Upper lobe of left lung (tissue), 6 donors: ENCODE results near the gene POLE. TPM values are rescaled to one million over a fixed set of nuclear protein-coding genes. Genes with fewer than 3 reads are reported as not detected.

ENCODE experiments used
- ATAC-seq, 2 donors: fragments of 200-7000 bp; cut with Tn5 transposase; one replicate each; pipeline ENCODE4 v1.9.1; 2022; ENCODE audit warnings: mild to moderate bottlenecking in 2 of 2, moderate library complexity in 2 of 2; ENCODE audit not compliant: low FRiP score in 2 of 2
- DNase-seq, 2 donors: peaks; one replicate each; pipeline ENCODE4 v3.0.0-alpha.2; 2019 to 2020
- H3K27ac ChIP-seq, 4 donors: fragments of 200-600 bp; sonication (generic); one replicate each; pipeline ENCODE4 v1.5.1; 2016 to 2019
- H3K27me3 ChIP-seq, 4 donors: fragments of 200-600 bp; sonication (generic); one replicate each; pipeline ENCODE4 v1.5.1; 2017 to 2019
- H3K36me3 ChIP-seq, 4 donors: fragments of 200-600 bp; sonication (generic); one replicate each; pipeline ENCODE4 v1.5.1; 2016 to 2019
- H3K4me1 ChIP-seq, 4 donors: fragments of 200-600 bp; sonication (generic); one replicate each; pipeline ENCODE4 v1.5.1; 2018 to 2019
- H3K4me3 ChIP-seq, 4 donors: fragments of 200-600 bp; sonication (generic); one replicate each; pipeline ENCODE4 v1.5.1; 2017 to 2019; ENCODE audit warnings: mild to moderate bottlenecking in 2 of 4, moderate library complexity in 1 of 4
- H3K9me3 ChIP-seq, 4 donors: fragments of 200-600 bp; sonication (generic); one replicate each; pipeline ENCODE4 v1.5.1; 2018 to 2019
- EP300 ChIP-seq, 4 donors: sonication (generic); formaldehyde crosslinking; IDR thresholded peaks; one replicate each; pipeline ENCODE4 v1.5.1; 2017; ENCODE audit warnings: antibody characterized with exemption in 4 of 4, control low read depth in 2 of 4
- POLR2A ChIP-seq, 4 donors: fragments of 450-650 bp; IDR thresholded peaks; one replicate each; pipeline ENCODE4 v1.5.1; 2016 to 2017; ENCODE audit warnings: antibody characterized with exemption in 4 of 4, mild to moderate bottlenecking in 2 of 4
- POLR2AphosphoS5 ChIP-seq, 2 donors: sonication (generic); formaldehyde crosslinking; IDR thresholded peaks; one replicate each; pipeline ENCODE4 v1.5.1; 2017; ENCODE audit warnings: antibody characterized with exemption in 2 of 2
- WGBS, 2 donors: methylation state at CpG; one replicate each; pipeline ENCODE4 v1.1.5; 2017 to 2018; 5-methylcytosine and 5-hydroxymethylcytosine counted together
- small RNA-seq, 4 donors: library from RNA; depleted of rRNA; stranded (forward); fragments of <200 nt; gene quantifications; one replicate each; pipeline ENCODE3, GENCODE V24; 2016
- total RNA-seq, 6 donors: library from RNA; depleted of rRNA in 4 of 6; stranded (reverse); fragments of >200 nt in 4 of 6; gene quantifications; one replicate each; pipeline versions ENCODE4 v1.1.0 to v1.2.1, GENCODE V29; 2016 to 2021
- TF ChIP-seq, protein P1 (sequence below), 6 experiments: fragments of 450-650 bp in 4 of 6; fragments of 200-600 bp in 2 of 6; sonication (generic) in 2 of 6; IDR thresholded peaks; one replicate each; pipeline ENCODE4 v1.5.1; 2016 to 2019; ENCODE audit warnings: antibody characterized with exemption in 6 of 6
- donor health status: DM: no; HTN: no; CAD: no; lungs with moderate emphysema.
- donor health status: DM: no; HTN: yes; CAD: no; lungs with severe emphysema.

POLE gene
- total RNA-seq, 6 donors from 2014 or later, result 16.6 to 228 (median 26.2) TPM

DNA sequence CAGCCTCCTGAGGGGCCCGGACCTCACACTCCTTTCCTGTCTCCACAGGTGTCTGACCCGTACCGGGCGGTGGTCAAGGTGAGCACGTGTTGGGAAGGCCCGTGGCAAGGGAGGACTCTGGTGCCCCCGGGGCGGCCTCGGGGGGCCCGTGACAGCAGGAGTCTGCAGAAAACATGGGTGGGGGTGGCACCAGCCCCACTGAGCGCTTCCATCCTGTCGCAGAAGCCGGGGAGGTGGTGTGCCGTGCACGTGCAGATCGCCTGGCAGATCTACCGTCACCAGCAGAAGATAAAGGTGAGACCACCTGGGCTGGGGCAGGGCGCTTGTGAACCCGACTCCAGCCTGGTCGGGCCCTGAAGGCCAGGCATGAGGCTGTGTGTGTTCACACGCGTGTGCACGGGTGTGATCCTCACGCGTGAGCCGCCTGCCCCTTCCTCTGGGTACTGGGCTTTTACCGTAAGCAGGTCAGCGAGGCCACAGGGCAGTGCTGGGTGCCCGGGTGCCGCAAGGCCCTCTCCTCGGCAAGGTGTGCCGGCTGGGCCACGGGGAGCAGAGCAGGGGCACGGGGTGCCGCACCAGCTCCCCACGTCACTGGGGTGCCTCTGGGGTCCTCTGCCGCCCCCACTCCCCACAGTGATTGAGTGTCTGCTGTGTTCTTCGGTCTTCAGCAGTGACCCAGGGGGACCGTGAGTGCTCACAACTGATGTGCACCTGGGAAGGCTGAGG lies 112.7 kb downstream of the POLE start:
- DNase-seq (peak in 1 of 2 donors; percentile 79), ATAC-seq (no peak)
- Histone ChIP-seq H3K27me3 (no peaks in the 10 kb centered on the region), H3K36me3 (peaks cover 6 to 67% (median 56%) of the 10 kb centered on the region in 4 donors), H3K9me3 (no peaks in the 10 kb centered on the region), H3K4me1 (peaks cover 0 to 11% (median 2%) of the 10 kb centered on the region in 4 donors), H3K27ac (no peak overlapping the region), H3K4me3 (no peak overlapping the region)
- 97% methylated on average over 24 to 39 of the region's 39 CpGs for WGBS, 2 donors
- TF ChIP-seq, protein P1, sequence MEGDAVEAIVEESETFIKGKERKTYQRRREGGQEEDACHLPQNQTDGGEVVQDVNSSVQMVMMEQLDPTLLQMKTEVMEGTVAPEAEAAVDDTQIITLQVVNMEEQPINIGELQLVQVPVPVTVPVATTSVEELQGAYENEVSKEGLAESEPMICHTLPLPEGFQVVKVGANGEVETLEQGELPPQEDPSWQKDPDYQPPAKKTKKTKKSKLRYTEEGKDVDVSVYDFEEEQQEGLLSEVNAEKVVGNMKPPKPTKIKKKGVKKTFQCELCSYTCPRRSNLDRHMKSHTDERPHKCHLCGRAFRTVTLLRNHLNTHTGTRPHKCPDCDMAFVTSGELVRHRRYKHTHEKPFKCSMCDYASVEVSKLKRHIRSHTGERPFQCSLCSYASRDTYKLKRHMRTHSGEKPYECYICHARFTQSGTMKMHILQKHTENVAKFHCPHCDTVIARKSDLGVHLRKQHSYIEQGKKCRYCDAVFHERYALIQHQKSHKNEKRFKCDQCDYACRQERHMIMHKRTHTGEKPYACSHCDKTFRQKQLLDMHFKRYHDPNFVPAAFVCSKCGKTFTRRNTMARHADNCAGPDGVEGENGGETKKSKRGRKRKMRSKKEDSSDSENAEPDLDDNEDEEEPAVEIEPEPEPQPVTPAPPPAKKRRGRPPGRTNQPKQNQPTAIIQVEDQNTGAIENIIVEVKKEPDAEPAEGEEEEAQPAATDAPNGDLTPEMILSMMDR (IDR thresholded peaks at IDR 0.05), result no peak
- TF ChIP-seq POLR2A (IDR thresholded peaks at IDR 0.05) (no peak), EP300 (IDR thresholded peaks at IDR 0.05) (no peak), POLR2AphosphoS5 (IDR thresholded peaks at IDR 0.05) (no peak)

Small RNA genes lying within 50 kb of the gene (small RNA-seq; reads per million reads assigned to genes)
- gene MIR6763, result 0 to 0.07 (median 0) reads per million in 4 donors
- gene RNA5SP379, result 0 reads per million in 4 donors

Other genes with a start within 250 kb of the POLE start
- 10 to 100 TPM; 16.0 to 53.0 (median 44.1) TPM for gene FBRSL1, start 197.2 kb downstream of the POLE start, total RNA-seq
- gene LRCOL1, start 76.8 kb downstream of the POLE start, total RNA-seq, result 1 to 10 TPM in 1 of 6 donors, under 1 TPM in 1, not detected in 4; 0.92 to 3.7 TPM
- gene P2RX2, start 68.6 kb downstream of the POLE start, total RNA-seq, result 1 to 10 TPM in 2 of 6 donors, under 1 TPM in 2, not detected in 2; 0.27 to 4.4 (median 1.00) TPM
- 10 to 100 TPM; 16.8 to 41.7 (median 20.9) TPM for gene PXMP2, start 245 bp upstream of the POLE start, total RNA-seq
- 10 to 100 TPM; 16.8 to 38.6 (median 23.3) TPM for gene PGAM5, start 23.5 kb upstream of the POLE start, total RNA-seq
- 100 to 1,000 TPM in 2 of 6 donors, 10 to 100 TPM in 4; 44.3 to 153 (median 78.0) TPM for gene ANKLE2, start 74.5 kb upstream of the POLE start, total RNA-seq
- gene GOLGA3, start 141.5 kb upstream of the POLE start, total RNA-seq, result 100 to 1,000 TPM in 1 of 6 donors, 10 to 100 TPM in 5; 53.8 to 116 (median 77.9) TPM
- gene CHFR, start 200.3 kb upstream of the POLE start, total RNA-seq, result 100 to 1,000 TPM in 2 of 6 donors, 10 to 100 TPM in 4; 42.2 to 136 (median 50.5) TPM